ENCODE data around the gene RBL2. TPM values are rescaled to one million over a fixed set of nuclear protein-coding genes. Genes with fewer than 3 reads are reported as not detected.
"Not testable (repeated sequence)": the region's sequence is repeated elsewhere in the genome, so short reads cannot be mapped to it uniquely, and the experiment has no call there.

The RBL2 gene, protein sequence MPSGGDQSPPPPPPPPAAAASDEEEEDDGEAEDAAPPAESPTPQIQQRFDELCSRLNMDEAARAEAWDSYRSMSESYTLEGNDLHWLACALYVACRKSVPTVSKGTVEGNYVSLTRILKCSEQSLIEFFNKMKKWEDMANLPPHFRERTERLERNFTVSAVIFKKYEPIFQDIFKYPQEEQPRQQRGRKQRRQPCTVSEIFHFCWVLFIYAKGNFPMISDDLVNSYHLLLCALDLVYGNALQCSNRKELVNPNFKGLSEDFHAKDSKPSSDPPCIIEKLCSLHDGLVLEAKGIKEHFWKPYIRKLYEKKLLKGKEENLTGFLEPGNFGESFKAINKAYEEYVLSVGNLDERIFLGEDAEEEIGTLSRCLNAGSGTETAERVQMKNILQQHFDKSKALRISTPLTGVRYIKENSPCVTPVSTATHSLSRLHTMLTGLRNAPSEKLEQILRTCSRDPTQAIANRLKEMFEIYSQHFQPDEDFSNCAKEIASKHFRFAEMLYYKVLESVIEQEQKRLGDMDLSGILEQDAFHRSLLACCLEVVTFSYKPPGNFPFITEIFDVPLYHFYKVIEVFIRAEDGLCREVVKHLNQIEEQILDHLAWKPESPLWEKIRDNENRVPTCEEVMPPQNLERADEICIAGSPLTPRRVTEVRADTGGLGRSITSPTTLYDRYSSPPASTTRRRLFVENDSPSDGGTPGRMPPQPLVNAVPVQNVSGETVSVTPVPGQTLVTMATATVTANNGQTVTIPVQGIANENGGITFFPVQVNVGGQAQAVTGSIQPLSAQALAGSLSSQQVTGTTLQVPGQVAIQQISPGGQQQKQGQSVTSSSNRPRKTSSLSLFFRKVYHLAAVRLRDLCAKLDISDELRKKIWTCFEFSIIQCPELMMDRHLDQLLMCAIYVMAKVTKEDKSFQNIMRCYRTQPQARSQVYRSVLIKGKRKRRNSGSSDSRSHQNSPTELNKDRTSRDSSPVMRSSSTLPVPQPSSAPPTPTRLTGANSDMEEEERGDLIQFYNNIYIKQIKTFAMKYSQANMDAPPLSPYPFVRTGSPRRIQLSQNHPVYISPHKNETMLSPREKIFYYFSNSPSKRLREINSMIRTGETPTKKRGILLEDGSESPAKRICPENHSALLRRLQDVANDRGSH
- 10 to 100 TPM; 54.2 to 95.5 (median 89.9) TPM for polyA plus RNA-seq (ENCODE audit: insufficient read length in 4 of 4)

GRCh38 chr16:53434377-53435065, at the start of gene RBL2:
Gene RBL2 (plus strand): TSS chr16:53434471. CDS start chr16:53434557, 86 bp downstream.
- DNase-seq (ENCODE audit: low read depth in 4 of 4, low spot score in 2 of 4): peak; percentile 45 to 70 (median 58)

GRCh38 chr16:53384610-53385009, 49.7 kb upstream of the RBL2 start:
- DNase-seq (ENCODE audit: low read depth in 4 of 4, low spot score in 2 of 4): not testable (repeated sequence)

DNA sequence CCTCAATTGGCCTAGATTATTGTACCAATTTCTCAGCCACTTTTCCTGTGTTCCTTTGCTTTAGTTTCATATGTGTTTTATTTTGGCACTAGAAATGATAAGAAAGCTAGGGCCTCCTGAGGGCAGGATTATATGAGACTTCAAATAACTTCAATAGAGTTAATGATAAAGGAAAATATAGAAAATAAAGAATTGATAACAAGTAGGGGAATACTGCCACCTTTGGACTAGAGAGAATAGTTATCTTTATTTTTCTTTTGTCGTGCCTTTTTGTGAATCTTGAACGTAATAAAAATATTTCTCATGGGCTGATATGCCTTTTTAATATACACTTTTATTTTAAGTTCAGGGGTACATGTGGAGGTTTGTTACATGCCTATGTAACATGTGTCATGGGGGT, 29.3 kb upstream of the RBL2 start:
- no peak for DNase-seq (ENCODE audit: low read depth in 4 of 4, low spot score in 2 of 4)

DNA sequence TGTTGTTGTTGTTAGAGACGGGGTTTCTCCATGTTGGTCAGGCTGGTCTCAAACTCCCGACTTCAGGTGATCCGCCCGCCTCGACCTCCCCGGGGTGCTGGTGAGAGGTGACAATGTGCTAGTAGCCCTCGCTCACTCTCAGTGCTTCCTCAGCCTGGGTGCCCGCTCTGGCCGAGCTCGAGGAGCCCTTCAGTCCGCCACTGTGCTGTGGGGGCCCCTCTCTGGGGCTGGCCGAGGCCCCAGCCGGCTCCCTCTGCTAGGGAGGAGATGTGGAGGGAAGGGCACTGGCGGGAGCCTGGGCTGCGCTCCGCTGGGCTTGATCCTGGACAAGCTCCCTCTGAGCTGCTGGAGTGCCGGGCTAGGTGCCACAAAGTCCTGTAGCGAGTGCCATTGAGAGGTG, 21.7 kb upstream of the RBL2 start:
- no peak for DNase-seq (ENCODE audit: low read depth in 4 of 4, low spot score in 2 of 4)

DNA sequence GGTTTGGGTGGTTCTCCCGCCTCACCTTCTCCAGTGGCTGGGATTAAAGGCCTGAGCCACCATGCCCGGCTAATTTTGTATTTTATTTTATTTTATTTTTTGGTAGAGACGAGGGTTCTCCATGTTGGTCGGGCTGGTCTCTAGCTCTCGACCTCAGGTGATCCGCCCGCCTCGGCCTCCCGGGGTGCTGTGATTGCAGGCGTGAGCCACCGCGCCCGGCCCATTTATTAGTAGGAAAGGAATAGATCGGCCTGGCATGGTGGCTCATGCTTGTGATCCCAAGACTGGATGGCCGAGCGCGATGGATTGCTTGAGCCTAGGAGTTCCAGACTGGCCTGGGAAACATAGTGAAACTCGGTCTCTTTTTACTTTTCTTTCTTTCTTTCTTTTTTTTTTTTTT, 20.4 kb upstream of the RBL2 start:
- DNase-seq (ENCODE audit: low read depth in 4 of 4, low spot score in 2 of 4): no peak

- DNase-seq (ENCODE audit: low read depth in 4 of 4, low spot score in 2 of 4): no peak
Measured at GRCh38 chr16:53414381-53414780, 19.9 kb upstream of the RBL2 start.

GRCh38 chr16:53415504-53415903, 18.8 kb upstream of the RBL2 start:
- peak in 1 of 4 donors; percentile 20 for DNase-seq (ENCODE audit: low read depth in 4 of 4, low spot score in 2 of 4)

- no peak for DNase-seq (ENCODE audit: low read depth in 4 of 4, low spot score in 2 of 4)
Measured at GRCh38 chr16:53417011-53417410, 17.3 kb upstream of the RBL2 start.

- DNase-seq (ENCODE audit: low read depth in 4 of 4, low spot score in 2 of 4): no peak
Measured at GRCh38 chr16:53417976-53418375, 16.3 kb upstream of the RBL2 start.

DNA sequence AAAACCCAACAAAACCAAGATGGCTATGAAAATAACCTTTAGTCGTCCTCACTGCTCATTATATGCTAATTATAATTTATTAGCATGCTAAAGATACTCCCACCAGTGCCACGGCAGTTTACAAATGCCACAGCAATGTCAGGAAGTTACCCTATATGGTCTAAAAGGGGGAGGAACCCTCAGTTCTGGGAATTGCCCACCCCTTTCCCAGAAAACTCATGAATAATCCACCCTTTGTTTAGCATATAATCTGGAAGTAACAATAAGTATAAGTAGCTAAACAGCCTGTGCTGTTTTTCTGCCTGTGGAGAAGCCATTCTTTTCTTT, 14.9 kb upstream of the RBL2 start:
- DNase-seq (ENCODE audit: low read depth in 4 of 4, low spot score in 2 of 4): not testable (repeated sequence)

GRCh38 chr16:53421248-53421647, 13.0 kb upstream of the RBL2 start:
- no peak for DNase-seq (ENCODE audit: low read depth in 4 of 4, low spot score in 2 of 4)

GRCh38 chr16:53423968-53424367, 10.3 kb upstream of the RBL2 start:
- not testable (repeated sequence) for DNase-seq (ENCODE audit: low read depth in 4 of 4, low spot score in 2 of 4)

DNA sequence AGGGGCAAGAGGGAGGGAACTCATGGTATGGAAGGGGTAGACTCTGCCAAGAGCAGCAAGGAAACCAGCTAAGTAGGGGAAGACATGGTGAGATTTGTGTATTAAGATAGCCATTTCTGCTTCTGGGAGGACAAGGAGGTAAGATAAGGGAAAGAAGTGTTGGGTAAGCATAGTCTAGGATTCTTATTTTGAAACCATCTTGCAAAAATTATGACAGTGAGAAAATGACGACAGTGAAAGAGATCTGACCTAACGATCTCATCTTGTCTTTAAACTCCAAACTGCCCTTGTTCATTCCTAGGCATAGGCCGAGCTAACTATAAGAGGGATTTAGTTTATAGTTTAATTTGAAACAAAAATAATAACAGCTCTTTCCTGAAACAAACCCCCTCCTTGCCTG, 5.6 kb upstream of the RBL2 start:
- DNase-seq (ENCODE audit: low read depth in 4 of 4, low spot score in 2 of 4): no peak

DNA sequence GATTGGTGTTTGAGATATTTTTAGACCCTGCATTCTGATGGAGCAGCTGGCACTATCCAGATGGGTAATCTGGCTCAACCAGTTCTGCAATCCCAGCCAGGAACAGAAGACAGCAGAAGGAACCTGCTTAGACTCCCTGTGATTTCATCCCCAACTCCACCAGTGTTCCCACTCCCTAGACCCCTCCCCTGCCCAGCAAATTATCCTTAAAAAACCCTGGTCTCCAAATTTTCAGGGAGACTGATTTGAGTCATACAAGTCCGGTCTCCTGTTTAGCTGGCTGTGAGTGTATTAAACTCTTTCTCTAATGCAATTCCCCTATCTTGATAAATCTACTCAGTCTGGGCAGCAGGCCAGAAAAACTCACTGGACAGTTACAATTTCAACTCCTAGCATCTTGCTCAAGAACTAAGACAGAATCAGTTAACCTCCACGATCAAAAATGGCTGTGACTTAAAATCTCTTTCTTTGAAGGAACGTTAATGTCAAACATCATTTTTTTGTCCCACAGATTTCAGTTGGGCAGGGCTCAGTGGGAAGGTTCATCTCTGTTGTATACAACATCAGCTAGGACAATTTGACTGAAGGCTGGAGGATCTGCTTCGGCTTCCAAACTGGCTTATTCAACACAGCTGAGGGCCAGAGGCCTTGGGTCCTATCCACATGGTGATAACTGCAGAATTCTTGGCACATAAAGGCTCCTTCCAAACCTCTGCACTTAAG, 4.9 kb upstream of the RBL2 start:
- DNase-seq (ENCODE audit: low read depth in 4 of 4, low spot score in 2 of 4): no peak

DNA sequence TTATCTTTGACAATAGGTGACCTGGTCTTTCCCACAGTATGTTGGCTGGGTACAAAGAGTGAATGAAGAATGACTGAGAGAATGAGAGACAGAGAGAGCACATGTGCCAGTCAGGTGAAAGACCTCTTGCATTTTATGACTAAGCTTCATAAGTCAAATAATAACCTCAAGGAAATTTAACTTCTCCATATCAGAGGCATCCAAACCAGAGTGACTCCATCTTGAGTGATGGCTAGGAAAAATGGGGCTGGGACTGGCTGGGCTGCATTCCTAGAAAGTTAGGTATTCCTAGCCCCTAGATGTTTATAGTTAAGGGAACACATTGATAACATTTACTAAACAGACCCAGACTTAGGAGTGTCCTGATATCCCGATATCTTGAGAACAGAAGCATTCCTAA, 3.9 kb upstream of the RBL2 start:
- no peak for DNase-seq (ENCODE audit: low read depth in 4 of 4, low spot score in 2 of 4)

DNA sequence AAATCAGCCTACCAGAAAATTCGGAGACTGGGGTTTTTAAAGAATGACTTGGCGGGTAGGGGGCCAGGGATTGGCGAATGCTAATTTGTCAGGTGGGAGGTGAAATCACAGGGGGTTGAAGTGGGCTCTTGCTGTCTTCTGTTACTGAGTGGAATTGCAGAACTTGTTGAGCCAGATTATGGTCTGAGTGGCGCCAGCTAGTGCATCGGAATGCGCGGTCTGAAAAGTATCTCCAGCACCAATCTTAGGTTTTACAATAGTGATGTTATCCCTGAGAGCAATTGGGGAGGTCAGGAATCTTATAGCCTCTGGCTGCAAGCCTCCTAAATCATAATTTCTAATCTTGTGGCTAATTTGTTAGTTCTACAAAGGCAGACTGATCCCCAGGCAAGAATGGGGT, 762 bp upstream of the RBL2 start:
- no peak for DNase-seq (ENCODE audit: low read depth in 4 of 4, low spot score in 2 of 4)

GRCh38 chr16:53433930-53434376, 318 bp upstream of the RBL2 start:
- peak in 1 of 4 donors; percentile 55 for DNase-seq (ENCODE audit: low read depth in 4 of 4, low spot score in 2 of 4)

GRCh38 chr16:53435066-53435688, 906 bp downstream of the RBL2 start:
- peak; percentile 45 to 77 (median 56) for DNase-seq (ENCODE audit: low read depth in 4 of 4, low spot score in 2 of 4)

GRCh38 chr16:53440125-53440524, 5.9 kb downstream of the RBL2 start:
- DNase-seq (ENCODE audit: low read depth in 4 of 4, low spot score in 2 of 4): no peak
